Stimulated activated CD4-positive, alpha-beta T cell treated with anti-CD3 and anti-CD28 coated beads, TNF-alpha, amount 100 ng/mL, for 48 hours (primary cell): ENCODE measurements around the gene RASGRF1.
"Not testable (repeated sequence)": the region's sequence is repeated elsewhere in the genome, so short reads cannot be mapped to it uniquely, and the experiment has no call there.

Experiments used
- DNase-seq, 3 donors: peaks; one replicate each; pipeline ENCODE4 v3.0.0-alpha.2; 2020; ENCODE audit warnings: low read depth in 3 of 3

RASGRF1 gene

GRCh38 chr15:79006071-79006470 lies 84.5 kb downstream of the RASGRF1 start:
- DNase-seq, result no peak

GRCh38 chr15:79004336-79004735 lies 86.2 kb downstream of the RASGRF1 start:
- DNase-seq, result no peak

GRCh38 chr15:79003896-79004295 lies 86.7 kb downstream of the RASGRF1 start:
- no peak for DNase-seq

GRCh38 chr15:79003301-79003700 lies 87.3 kb downstream of the RASGRF1 start:
- DNase-seq, result no peak

- no peak for DNase-seq
Observed at GRCh38 chr15:79002581-79002980, 88.0 kb downstream of the RASGRF1 start.

- DNase-seq, result no peak
Observed at GRCh38 chr15:78999636-79000035, 90.9 kb downstream of the RASGRF1 start.

GRCh38 chr15:78998526-78998925 lies 92.1 kb downstream of the RASGRF1 start:
- no peak for DNase-seq

GRCh38 chr15:78997981-78998499 lies 92.5 kb downstream of the RASGRF1 start:
- DNase-seq, result no peak

- no peak for DNase-seq
Observed at GRCh38 chr15:78996894-78997275, 93.7 kb downstream of the RASGRF1 start.

GRCh38 chr15:78995921-78996893 lies 94.4 kb downstream of the RASGRF1 start:
- DNase-seq, result no peak

- not testable (repeated sequence) for DNase-seq
Observed at GRCh38 chr15:78995161-78995560, 95.4 kb downstream of the RASGRF1 start.

- DNase-seq, result no peak
Observed at GRCh38 chr15:78993931-78994530, 96.5 kb downstream of the RASGRF1 start.

GRCh38 chr15:78993257-78993930 lies 97.2 kb downstream of the RASGRF1 start:
- DNase-seq, result no peak

GRCh38 chr15:78992416-78993256 lies 97.9 kb downstream of the RASGRF1 start:
- DNase-seq, result no peak

GRCh38 chr15:78991879-78992278 lies 98.7 kb downstream of the RASGRF1 start:
- DNase-seq, result no peak

GRCh38 chr15:78991476-78991875 lies 99.1 kb downstream of the RASGRF1 start:
- no peak for DNase-seq

- DNase-seq, result no peak
Observed at GRCh38 chr15:78990278-78990677, 100.3 kb downstream of the RASGRF1 start.

GRCh38 chr15:78989701-78990240 lies 100.8 kb downstream of the RASGRF1 start:
- no peak for DNase-seq

GRCh38 chr15:78988361-78988911 lies 102.1 kb downstream of the RASGRF1 start:
- no peak for DNase-seq

GRCh38 chr15:78987556-78988360 lies 102.8 kb downstream of the RASGRF1 start:
- no peak for DNase-seq
